Stomach (tissue), 9 donors: ENCODE measurements around the gene ATP5F1E. TPM values are rescaled to one million over a fixed set of nuclear protein-coding genes. Genes with fewer than 3 reads are reported as not detected.

Source experiments
- DNase-seq, 2 donors: peaks; one replicate each; pipeline versions ENCODE4 v3.0.0 to v3.0.0-alpha.2; 2013 to 2019
- H3K27ac ChIP-seq, 5 donors: fragments of 200-600 bp in 4 of 5; sonication (generic) in 4 of 5; one replicate each; pipeline ENCODE4 v1.5.1; 2013 to 2019; ENCODE audit warnings: mild to moderate bottlenecking in 1 of 5, moderate library complexity in 1 of 5
- H3K27me3 ChIP-seq, 3 donors: fragments of 200-600 bp; sonication (generic); one replicate each; pipeline ENCODE4 v1.5.1; 2017 to 2019; ENCODE audit warnings: mixed run types in 1 of 3
- H3K36me3 ChIP-seq, 4 donors: fragments of 200-600 bp; sonication (generic); 1 replicate in 3 of 4; 2 replicates in 1 of 4; pipeline ENCODE4 v1.5.1; 2016 to 2019
- H3K4me1 ChIP-seq, 4 donors: fragments of 200-600 bp; sonication (generic); one replicate each; pipeline ENCODE4 v1.5.1; 2016 to 2019
- H3K4me3 ChIP-seq, 4 donors: fragments of 200-600 bp; sonication (generic) in 3 of 4; one replicate each; pipeline ENCODE4 v1.5.1; 2016 to 2019; ENCODE audit warnings: mild to moderate bottlenecking in 1 of 4
- H3K9me3 ChIP-seq, 4 donors: fragments of 200-600 bp; sonication (generic); one replicate each; pipeline ENCODE4 v1.5.1; 2016 to 2019
- CTCF ChIP-seq, 7 experiments: fragments of 450-650 bp in 4 of 7; fragments of 200-600 bp in 3 of 7; sonication (generic) in 3 of 7; IDR thresholded peaks; one replicate each; pipeline ENCODE4 v1.5.1; 2016 to 2019; ENCODE audit warnings: antibody characterized with exemption in 7 of 7, control low read depth in 2 of 7, mild to moderate bottlenecking in 1 of 7
- EP300 ChIP-seq: sonication (generic); formaldehyde crosslinking; IDR thresholded peaks from one replicate; pipeline ENCODE4 v1.6.1; 2017; ENCODE audit warnings: antibody characterized with exemption
- POLR2A ChIP-seq, 4 donors: fragments of 450-650 bp; IDR thresholded peaks; one replicate each; pipeline ENCODE4 v1.6.1; 2016; ENCODE audit warnings: antibody characterized with exemption in 4 of 4, control low read depth in 2 of 4, mild to moderate bottlenecking in 1 of 4, moderate library complexity in 1 of 4
- POLR2AphosphoS5 ChIP-seq, 3 donors: sonication (generic); formaldehyde crosslinking; IDR thresholded peaks; one replicate each; pipeline ENCODE4 v1.6.1; 2016; ENCODE audit warnings: antibody characterized with exemption in 3 of 3
- WGBS, 5 donors: extraction: QIAGEN DNeasy Blood & Tissue Kit in 3 of 5; methylation state at CpG; one replicate each; pipeline versions ENCODE4 v1.1.5 to v1.1.7; 2013 to 2018; 5-methylcytosine and 5-hydroxymethylcytosine counted together
- intact Hi-C: fragments of 100-400 bp; cut with DNase I; formaldehyde crosslinking; loops from one replicate; pipeline ENCODE4 v1.15.1; 2023; ENCODE audit warnings: low total_unique reads
- polyA plus RNA-seq, 3 donors: library from polyadenylated mRNA; stranded (reverse); fragments of 200-250 nt; gene quantifications; one replicate each; pipeline ENCODE4 v1.2.3, GENCODE V29; 2013
- total RNA-seq, 5 donors: library from RNA; depleted of rRNA; stranded (reverse); fragments of >200 nt; gene quantifications; one replicate each; pipeline versions ENCODE4 v1.1.0 to v1.2.3, GENCODE V29; 2014 to 2016
- donor health status: healthy with polysubstance abuse.
- donor health status: Bipolar disorder and iron deficiency.
- donor health status: healthy.

The ATP5F1E gene
- total and polyA plus RNA-seq, 8 donors, result 20.4 to 101 (median 43.9) TPM

DNA sequence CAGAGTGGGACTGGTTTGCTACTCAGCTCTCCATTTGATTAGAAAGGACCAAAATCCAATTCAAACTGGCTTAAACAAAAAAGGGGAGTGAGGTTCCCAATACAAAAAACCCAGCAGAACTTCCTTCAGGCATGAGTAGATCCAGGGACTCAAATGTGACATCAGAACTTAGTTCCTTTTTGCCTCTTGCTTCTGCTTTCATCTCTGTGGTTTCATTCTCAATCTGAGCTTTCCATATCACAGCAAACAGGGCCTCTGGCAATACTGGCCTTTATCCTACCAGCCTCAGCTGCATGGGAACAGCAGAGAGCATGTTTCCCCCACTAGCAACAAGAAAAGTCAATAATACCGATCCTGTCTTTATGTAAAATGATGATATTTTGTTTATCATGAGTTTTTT is 39.1 kb upstream of the ATP5F1E start:
- intact Hi-C loops, result no loop called here
- Histone ChIP-seq H3K4me1 (no peaks in the 10 kb centered on the region), H3K36me3 (no peaks in the 10 kb centered on the region), H3K4me3 (no peak overlapping the region), H3K27ac (no peak overlapping the region), H3K27me3 (peaks cover 0 to 28% (median 0%) of the 10 kb centered on the region in 3 donors), H3K9me3 (no peaks in the 10 kb centered on the region)
- TF ChIP-seq POLR2A (IDR thresholded peaks at IDR 0.05), result no peak
- no peak for TF ChIP-seq CTCF (IDR thresholded peaks at IDR 0.05)
- TF ChIP-seq POLR2AphosphoS5 (IDR thresholded peaks at IDR 0.05), result no peak
- no peak for TF ChIP-seq EP300
- 47 to 74% (median 61%) methylated on average over 1 of the region's 1 CpG for WGBS, 5 donors
- DNase-seq, result no peak

- no peak for DNase-seq
- intact Hi-C loops, result no loop called here
- 38 to 76% (median 39%) methylated on average over 2 of the region's 2 CpGs for WGBS, 5 donors
- H3K9me3 ChIP-seq, result no peaks in the 10 kb centered on the region
- no peak overlapping the region for H3K27ac ChIP-seq
- no peak overlapping the region for H3K4me3 ChIP-seq
- H3K27me3 ChIP-seq, result peaks cover 0 to 21% (median 0%) of the 10 kb centered on the region in 3 donors
- no peaks in the 10 kb centered on the region for H3K36me3 ChIP-seq
- TF ChIP-seq EP300, result no peak
- no peak for TF ChIP-seq CTCF (IDR thresholded peaks at IDR 0.05)
- no peak for TF ChIP-seq POLR2A (IDR thresholded peaks at IDR 0.05)
- no peak for TF ChIP-seq POLR2AphosphoS5 (IDR thresholded peaks at IDR 0.05)
- peaks cover 0 to 5% (median 1%) of the 10 kb centered on the region in 4 donors for H3K4me1 ChIP-seq
Measured at GRCh38 chr20:59069026-59069425, 36.9 kb upstream of the ATP5F1E start.

- peaks cover 0 to 21% (median 0%) of the 10 kb centered on the region in 3 donors for H3K27me3 ChIP-seq
- H3K27ac ChIP-seq, result no peak overlapping the region
- no peaks in the 10 kb centered on the region for H3K36me3 ChIP-seq
- intact Hi-C loops, result no loop called here
- H3K4me3 ChIP-seq, result no peak overlapping the region
- DNase-seq, result no peak
- 66 to 79% (median 75%) methylated on average over 4 of the region's 4 CpGs for WGBS, 5 donors
- H3K9me3 ChIP-seq, result no peaks in the 10 kb centered on the region
- H3K4me1 ChIP-seq, result peaks cover 0 to 10% (median 4%) of the 10 kb centered on the region in 4 donors
- TF ChIP-seq EP300 (no peak), POLR2A (IDR thresholded peaks at IDR 0.05) (no peak), POLR2AphosphoS5 (IDR thresholded peaks at IDR 0.05) (no peak)
Measured at GRCh38 chr20:59068534-59068933, 36.4 kb upstream of the ATP5F1E start.

GRCh38 chr20:59064214-59064722 is 32.1 kb upstream of the ATP5F1E start:
- Histone ChIP-seq H3K36me3 (no peaks in the 10 kb centered on the region), H3K27me3 (peaks cover 0 to 8% (median 0%) of the 10 kb centered on the region in 3 donors), H3K9me3 (no peaks in the 10 kb centered on the region), H3K4me3 (no peak overlapping the region), H3K4me1 (peaks cover 0 to 14% (median 5%) of the 10 kb centered on the region in 4 donors), H3K27ac (peak overlapping the region in 1 of 5 donors; percentile 48)
- WGBS, 5 donors, result 30 to 42% (median 37%) methylated on average over 4 of the region's 4 CpGs
- intact Hi-C loops, result no loop called here
- no peak for TF ChIP-seq EP300
- no peak for TF ChIP-seq CTCF (IDR thresholded peaks at IDR 0.05)
- TF ChIP-seq POLR2A (IDR thresholded peaks at IDR 0.05), result no peak
- TF ChIP-seq POLR2AphosphoS5 (IDR thresholded peaks at IDR 0.05), result no peak
- DNase-seq, result no peak
